GM18909 (cell line): ENCODE measurements around the gene TSC2.
"Not testable (repeated sequence)": the region's sequence is repeated elsewhere in the genome, so short reads cannot be mapped to it uniquely, and the experiment has no call there.

ENCODE experiments used
- ATAC-seq: cut with Tn5 transposase; IDR thresholded peaks from one replicate; pipeline ENCODE4 v1.9.1; 2021; ENCODE audit warnings: mild to moderate bottlenecking; ENCODE audit not compliant: unreplicated experiment, poor library complexity

TSC2 gene

GRCh38 chr16:2093793-2094192, 46.0 kb downstream of the TSC2 start:
- no peak for ATAC-seq

GRCh38 chr16:2095315-2095853, 47.6 kb downstream of the TSC2 start:
- ATAC-seq, result no peak

- no peak for ATAC-seq
These were observed 48.3 kb downstream of the TSC2 start for GRCh38 chr16:2095918-2096582.

GRCh38 chr16:2096853-2097595, 49.2 kb downstream of the TSC2 start:
- no peak for ATAC-seq

GRCh38 chr16:2097689-2098088, 49.9 kb downstream of the TSC2 start:
- ATAC-seq, result not testable (repeated sequence)

GRCh38 chr16:2101581-2101980, 53.8 kb downstream of the TSC2 start:
- ATAC-seq, result not testable (repeated sequence)

- ATAC-seq, result no peak
These were observed 54.7 kb downstream of the TSC2 start for GRCh38 chr16:2102471-2102870.

- not testable (repeated sequence) for ATAC-seq
These were observed 56.7 kb downstream of the TSC2 start for GRCh38 chr16:2104464-2104863.

GRCh38 chr16:2105291-2105690, 57.5 kb downstream of the TSC2 start:
- ATAC-seq, result not testable (repeated sequence)

- ATAC-seq, result not testable (repeated sequence)
These were observed 58.0 kb downstream of the TSC2 start for GRCh38 chr16:2105769-2106168.

- not testable (repeated sequence) for ATAC-seq
These were observed 58.4 kb downstream of the TSC2 start for GRCh38 chr16:2106211-2106610.

GRCh38 chr16:2107121-2107790, 59.5 kb downstream of the TSC2 start:
- ATAC-seq, result not testable (repeated sequence)

- ATAC-seq, result not testable (repeated sequence)
These were observed 60.0 kb downstream of the TSC2 start for GRCh38 chr16:2107791-2108125.

GRCh38 chr16:2108446-2109270, 60.9 kb downstream of the TSC2 start:
- not testable (repeated sequence) for ATAC-seq

GRCh38 chr16:2109271-2109580, 61.4 kb downstream of the TSC2 start:
- not testable (repeated sequence) for ATAC-seq

GRCh38 chr16:2109872-2110271, 62.1 kb downstream of the TSC2 start:
- not testable (repeated sequence) for ATAC-seq

GRCh38 chr16:2110332-2111008, 62.7 kb downstream of the TSC2 start:
- ATAC-seq, result not testable (repeated sequence)

- not testable (repeated sequence) for ATAC-seq
These were observed 63.2 kb downstream of the TSC2 start for GRCh38 chr16:2111009-2111353.

- not testable (repeated sequence) for ATAC-seq
These were observed 63.9 kb downstream of the TSC2 start for GRCh38 chr16:2111412-2112335.
